ENCODE results near the gene TTC29.

The TTC29 gene

GRCh38 chr4:146945556-146946374, at the start of gene TTC29:
Gene TTC29, minus strand, starts transcription at chr4:146945864. Its CDS starts 5,969 bp downstream, at chr4:146939895.
- peak; percentile 65 for DNase-seq (ENCODE audit: low spot score)

- no peak for DNase-seq (ENCODE audit: low spot score)
Measured at GRCh38 chr4:146981651-146982050, 36.0 kb upstream of the TTC29 start.

GRCh38 chr4:146978641-146979040, 33.0 kb upstream of the TTC29 start:
- DNase-seq (ENCODE audit: low spot score): no peak

- no peak for DNase-seq (ENCODE audit: low spot score)
Measured at GRCh38 chr4:146976145-146976544, 30.5 kb upstream of the TTC29 start.

GRCh38 chr4:146975527-146975926, 29.9 kb upstream of the TTC29 start:
- DNase-seq (ENCODE audit: low spot score): no peak

GRCh38 chr4:146975036-146975435, 29.4 kb upstream of the TTC29 start:
- no peak for DNase-seq (ENCODE audit: low spot score)

GRCh38 chr4:146972036-146972435, 26.4 kb upstream of the TTC29 start:
- no peak for DNase-seq (ENCODE audit: low spot score)

- DNase-seq (ENCODE audit: low spot score): no peak
Measured at GRCh38 chr4:146969126-146969525, 23.5 kb upstream of the TTC29 start.

GRCh38 chr4:146960634-146961033, 15.0 kb upstream of the TTC29 start:
- DNase-seq (ENCODE audit: low spot score): no peak

GRCh38 chr4:146959692-146960091, 14.0 kb upstream of the TTC29 start:
- no peak for DNase-seq (ENCODE audit: low spot score)

- DNase-seq (ENCODE audit: low spot score): no peak
Measured at GRCh38 chr4:146957237-146957636, 11.6 kb upstream of the TTC29 start.

- DNase-seq (ENCODE audit: low spot score): no peak
Measured at GRCh38 chr4:146952896-146953295, 7.2 kb upstream of the TTC29 start.

GRCh38 chr4:146949559-146949958, 3.9 kb upstream of the TTC29 start:
- DNase-seq (ENCODE audit: low spot score): no peak

- DNase-seq (ENCODE audit: low spot score): no peak
Measured at GRCh38 chr4:146943691-146944375, 1.8 kb downstream of the TTC29 start.

GRCh38 chr4:146932116-146932515, 13.5 kb downstream of the TTC29 start:
- DNase-seq (ENCODE audit: low spot score): no peak

GRCh38 chr4:146930673-146931072, 15.0 kb downstream of the TTC29 start:
- DNase-seq (ENCODE audit: low spot score): no peak

- no peak for DNase-seq (ENCODE audit: low spot score)
Measured at GRCh38 chr4:146927695-146928094, 18.0 kb downstream of the TTC29 start.

GRCh38 chr4:146916479-146917076, 29.1 kb downstream of the TTC29 start:
- DNase-seq (ENCODE audit: low spot score): peak; percentile 2

- no peak for DNase-seq (ENCODE audit: low spot score)
Measured at GRCh38 chr4:146915132-146915531, 30.5 kb downstream of the TTC29 start.

- DNase-seq (ENCODE audit: low spot score): no peak
Measured at GRCh38 chr4:146900295-146900694, 45.4 kb downstream of the TTC29 start.

GRCh38 chr4:146890301-146890700, 55.4 kb downstream of the TTC29 start:
- no peak for DNase-seq (ENCODE audit: low spot score)

- no peak for DNase-seq (ENCODE audit: low spot score)
Measured at GRCh38 chr4:146883070-146883469, 62.6 kb downstream of the TTC29 start.

- DNase-seq (ENCODE audit: low spot score): no peak
Measured at GRCh38 chr4:146857298-146857697, 88.4 kb downstream of the TTC29 start.

Measured in HuH-7 (cell line).